SK-N-SH (cell line): Measurements from ENCODE around the gene GUCA1A. TPM values are rescaled to one million over a fixed set of nuclear protein-coding genes. Genes with fewer than 3 reads are reported as not detected.

Experiments
- CTCF ChIA-PET: fragments of 300-600, 350-600 bp; formaldehyde crosslinking; extraction: SDS; loops from one replicate; lab custom pipeline; 2021; lab: Yijun Ruan, JAX
- POLR2A ChIA-PET: fragments of 350-600 bp; sonication (Branson Sonifier 250); formaldehyde crosslinking; extraction: SDS; loops from one replicate; lab custom pipeline; 2020; ENCODE audit warnings: antibody characterized with exemption, inconsistent platforms; lab: Yijun Ruan, JAX
- DNase-seq: peaks from one replicate; pipeline ENCODE4 v3.0.0; 2012
- H2AFZ ChIP-seq: fragments of 200-600 bp; sonication (generic); 2 replicates; pipeline ENCODE4 v1.8.1; 2016; ENCODE audit warnings: antibody characterized with exemption, mild to moderate bottlenecking, low read depth
- H3F3A ChIP-seq: fragments of 200-600 bp; sonication (generic); replicated peaks from 2 replicates; pipeline ENCODE3; 2016; ENCODE audit warnings: antibody characterized with exemption, mild to moderate bottlenecking; ENCODE audit not compliant: insufficient read depth
- H3K27ac ChIP-seq, 2 experiments: fragments of 200-500 bp in 1 of 2; fragments of 200-600 bp in 1 of 2; sonication (Bioruptor generic) in 1 of 2; sonication (generic), shearing (Covaris generic) in 1 of 2; 2 replicates each; pipeline versions ENCODE4 v1.5.1 to v1.6.1; 2014 to 2016; ENCODE audit warnings: low read depth in 2 of 2, inconsistent platforms in 1 of 2, low read length in 1 of 2, mild to moderate bottlenecking in 1 of 2, mixed read lengths in 1 of 2
- H3K27me3 ChIP-seq: fragments of 200-600 bp; sonication (generic), shearing (Covaris generic); 2 replicates; pipeline ENCODE4 v1.6.1; 2016; ENCODE audit warnings: mixed run types; ENCODE audit not compliant: insufficient read depth
- H3K36me3 ChIP-seq, 2 experiments: fragments of 200-500 bp in 1 of 2; fragments of 200-600 bp in 1 of 2; sonication (Bioruptor generic) in 1 of 2; sonication (generic) in 1 of 2; replicated peaks in 1 of 2; 2 replicates each; pipeline versions ENCODE3 to v1.5.1; 2014 to 2016; ENCODE audit warnings: low read length in 1 of 2, mild to moderate bottlenecking in 1 of 2; ENCODE audit not compliant: insufficient read depth in 2 of 2, control insufficient read depth in 1 of 2
- H3K4me1 ChIP-seq, 2 experiments: fragments of 200-500 bp in 1 of 2; fragments of 200-600 bp in 1 of 2; sonication (Bioruptor generic) in 1 of 2; sonication (generic), shearing (Covaris generic) in 1 of 2; 2 replicates each; pipeline versions ENCODE4 v1.5.1 to v1.6.1; 2014 to 2016; ENCODE audit warnings: low read depth in 1 of 2, low read length in 1 of 2, mixed run types in 1 of 2; ENCODE audit not compliant: insufficient read depth in 2 of 2, control insufficient read depth in 1 of 2
- H3K4me2 ChIP-seq: fragments of 200-600 bp; sonication (generic), shearing (Covaris generic); 2 replicates; pipeline ENCODE4 v1.6.1; 2017; ENCODE audit warnings: mixed run types
- H3K4me3 ChIP-seq, 2 experiments: fragments of 200-500 bp in 1 of 2; fragments of 200-600 bp in 1 of 2; sonication (Bioruptor generic) in 1 of 2; sonication (generic), shearing (Covaris generic) in 1 of 2; 2 replicates each; pipeline versions ENCODE4 v1.5.1 to v1.8.1; 2014 to 2016; ENCODE audit warnings: low read depth in 2 of 2, inconsistent platforms in 1 of 2, low read length in 1 of 2, mild to moderate bottlenecking in 1 of 2, mixed read lengths in 1 of 2, moderate library complexity in 1 of 2
- H3K79me2 ChIP-seq: fragments of 200-600 bp; sonication (generic); 2 replicates; pipeline ENCODE4 v1.8.1; 2017; ENCODE audit warnings: mild to moderate bottlenecking; ENCODE audit not compliant: insufficient read depth
- H3K9ac ChIP-seq: fragments of 200-600 bp; sonication (generic); 2 replicates; pipeline ENCODE4 v1.6.1; 2017; ENCODE audit warnings: mixed run types
- H3K9me2 ChIP-seq: fragments of 200-600 bp; sonication (generic); 2 replicates; pipeline ENCODE4 v1.6.1; 2017; ENCODE audit warnings: mixed run types
- H3K9me3 ChIP-seq: fragments of 200-600 bp; sonication (generic); 2 replicates; pipeline ENCODE4 v1.6.1; 2017; ENCODE audit warnings: mixed run types, mild to moderate bottlenecking, moderate library complexity
- H4K20me1 ChIP-seq: fragments of 200-600 bp; sonication (generic); 2 replicates; pipeline ENCODE4 v1.6.1; 2017; ENCODE audit warnings: mild to moderate bottlenecking, mixed run types; ENCODE audit not compliant: insufficient read depth
- ELF1 ChIP-seq: IDR thresholded peaks from 2 replicates; pipeline ENCODE4 v1.4.0; 2012
- EZH2phosphoT487 ChIP-seq: fragments of 200-600 bp; sonication (generic); IDR thresholded peaks from 2 replicates; pipeline ENCODE4 v1.6.1; 2017; ENCODE audit warnings: low read depth, mixed run types, mild to moderate bottlenecking, antibody characterized with exemption, moderate library complexity, borderline replicate concordance
- FOSL2 ChIP-seq: IDR thresholded peaks from 2 replicates; pipeline ENCODE4 v1.4.0; 2012; ENCODE audit warnings: low read depth, mild to moderate bottlenecking, moderate library complexity, borderline replicate concordance
- GABPA ChIP-seq: IDR thresholded peaks from 2 replicates; pipeline ENCODE4 v1.4.0; 2012; ENCODE audit warnings: low read depth, mild to moderate bottlenecking
- GATA2 ChIP-seq: sonication (generic); formaldehyde crosslinking; IDR thresholded peaks from 2 replicates; pipeline ENCODE4 v1.5.0; 2020; ENCODE audit warnings: mild to moderate bottlenecking, missing genetic modification reagents
- MAX ChIP-seq: IDR thresholded peaks from 2 replicates; pipeline ENCODE4 v1.4.0; 2012; ENCODE audit warnings: low read depth
- NRF1 ChIP-seq: IDR thresholded peaks from 2 replicates; pipeline ENCODE4 v1.6.1; 2012; ENCODE audit warnings: low read depth, mild to moderate bottlenecking, low read length
- POLR2AphosphoS5 ChIP-seq: IDR thresholded peaks from 2 replicates; pipeline ENCODE4 v1.6.1; 2012; ENCODE audit warnings: low read depth, low read length
- RAD21 ChIP-seq: IDR thresholded peaks from 2 replicates; pipeline ENCODE4 v1.6.1; 2012; ENCODE audit warnings: mild to moderate bottlenecking, low read length
- RCOR1 ChIP-seq: fragments of 150-350 bp; IDR thresholded peaks from 2 replicates; pipeline ENCODE4 v1.6.1; 2017; ENCODE audit warnings: antibody characterized with exemption, low read length
- SMC3 ChIP-seq: IDR thresholded peaks from 2 replicates; pipeline ENCODE4 v1.6.1; 2012; ENCODE audit warnings: low read depth, low read length, improper control_type of control experiment
- TCF12 ChIP-seq: IDR thresholded peaks from 2 replicates; pipeline ENCODE4 v1.4.0; 2012
- TEAD4 ChIP-seq: IDR thresholded peaks from 2 replicates; pipeline ENCODE4 v1.4.0; 2012; ENCODE audit warnings: mild to moderate bottlenecking, borderline replicate concordance; ENCODE audit not compliant: insufficient read depth
- WGBS: methylation state at CpG from one replicate; pipeline ENCODE4 v1.1.6; 2017; ENCODE audit warnings: low lambda C conversion rate; 5-methylcytosine and 5-hydroxymethylcytosine counted together
- polyA plus RNA-seq, 3 experiments: library from polyadenylated mRNA; depleted of rRNA; stranded (reverse); fragments of >200 nt; gene quantifications; 2 replicates each; pipeline ENCODE4 v1.2.3, GENCODE V29; 2012
- TF ChIP-seq, protein P1 (sequence below): IDR thresholded peaks from 2 replicates; pipeline ENCODE4 v1.6.1; 2012; ENCODE audit warnings: mild to moderate bottlenecking, low read depth, low read length, moderate library complexity
- TF ChIP-seq, protein P2 (sequence below): fragments of 200-600 bp; sonication (generic); IDR thresholded peaks from 2 replicates; pipeline ENCODE4 v1.6.1; 2017; ENCODE audit warnings: antibody characterized with exemption, mild to moderate bottlenecking, moderate library complexity

Gene GUCA1A
- polyA plus RNA-seq, 1 of the 3 experiments (the other 2 are of a cell fraction): 0.77 TPM

- Histone ChIP-seq H3K79me2 (no peaks in the 10 kb centered on the region), H4K20me1 (no peaks in the 10 kb centered on the region), H3K4me3 (no peak overlapping the region), H3K27me3 (no peaks in the 10 kb centered on the region), H3K9me3 (no peaks in the 10 kb centered on the region), H3K27ac (no peak overlapping the region), H3K9me2 (no peaks in the 10 kb centered on the region), H2AFZ (no peak overlapping the region), H3K9ac (no peak overlapping the region), H3K4me1 (peaks cover 19 to 25% of the 10 kb centered on the region in 2 experiments; a peak in 3 of 4 replicates), H3F3A (no peaks in the 10 kb centered on the region), H3K36me3 (no peaks in the 10 kb centered on the region), H3K4me2 (no peak overlapping the region)
- ChIA-PET CTCF (interaction anchor here (1.0 to 1.6 kb wide), 6 partner anchors 24 to 61 kb away, joined by 3 to 6 read pairs (median 4); no protein-coding TSS in a partner anchor), POLR2A (no interaction called here)
- 100% methylated on average over 2 of the region's 2 CpGs for WGBS
- no peak for DNase-seq
- TF ChIP-seq, protein P1, sequence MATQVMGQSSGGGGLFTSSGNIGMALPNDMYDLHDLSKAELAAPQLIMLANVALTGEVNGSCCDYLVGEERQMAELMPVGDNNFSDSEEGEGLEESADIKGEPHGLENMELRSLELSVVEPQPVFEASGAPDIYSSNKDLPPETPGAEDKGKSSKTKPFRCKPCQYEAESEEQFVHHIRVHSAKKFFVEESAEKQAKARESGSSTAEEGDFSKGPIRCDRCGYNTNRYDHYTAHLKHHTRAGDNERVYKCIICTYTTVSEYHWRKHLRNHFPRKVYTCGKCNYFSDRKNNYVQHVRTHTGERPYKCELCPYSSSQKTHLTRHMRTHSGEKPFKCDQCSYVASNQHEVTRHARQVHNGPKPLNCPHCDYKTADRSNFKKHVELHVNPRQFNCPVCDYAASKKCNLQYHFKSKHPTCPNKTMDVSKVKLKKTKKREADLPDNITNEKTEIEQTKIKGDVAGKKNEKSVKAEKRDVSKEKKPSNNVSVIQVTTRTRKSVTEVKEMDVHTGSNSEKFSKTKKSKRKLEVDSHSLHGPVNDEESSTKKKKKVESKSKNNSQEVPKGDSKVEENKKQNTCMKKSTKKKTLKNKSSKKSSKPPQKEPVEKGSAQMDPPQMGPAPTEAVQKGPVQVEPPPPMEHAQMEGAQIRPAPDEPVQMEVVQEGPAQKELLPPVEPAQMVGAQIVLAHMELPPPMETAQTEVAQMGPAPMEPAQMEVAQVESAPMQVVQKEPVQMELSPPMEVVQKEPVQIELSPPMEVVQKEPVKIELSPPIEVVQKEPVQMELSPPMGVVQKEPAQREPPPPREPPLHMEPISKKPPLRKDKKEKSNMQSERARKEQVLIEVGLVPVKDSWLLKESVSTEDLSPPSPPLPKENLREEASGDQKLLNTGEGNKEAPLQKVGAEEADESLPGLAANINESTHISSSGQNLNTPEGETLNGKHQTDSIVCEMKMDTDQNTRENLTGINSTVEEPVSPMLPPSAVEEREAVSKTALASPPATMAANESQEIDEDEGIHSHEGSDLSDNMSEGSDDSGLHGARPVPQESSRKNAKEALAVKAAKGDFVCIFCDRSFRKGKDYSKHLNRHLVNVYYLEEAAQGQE: no peak
- TF ChIP-seq TCF12: no peak
- TF ChIP-seq TEAD4: no peak
- no peak for TF ChIP-seq EZH2phosphoT487
- TF ChIP-seq GATA2: no peak
Measured at GRCh38 chr6:42135722-42136121, 37.4 kb upstream of the GUCA1A start.

DNA sequence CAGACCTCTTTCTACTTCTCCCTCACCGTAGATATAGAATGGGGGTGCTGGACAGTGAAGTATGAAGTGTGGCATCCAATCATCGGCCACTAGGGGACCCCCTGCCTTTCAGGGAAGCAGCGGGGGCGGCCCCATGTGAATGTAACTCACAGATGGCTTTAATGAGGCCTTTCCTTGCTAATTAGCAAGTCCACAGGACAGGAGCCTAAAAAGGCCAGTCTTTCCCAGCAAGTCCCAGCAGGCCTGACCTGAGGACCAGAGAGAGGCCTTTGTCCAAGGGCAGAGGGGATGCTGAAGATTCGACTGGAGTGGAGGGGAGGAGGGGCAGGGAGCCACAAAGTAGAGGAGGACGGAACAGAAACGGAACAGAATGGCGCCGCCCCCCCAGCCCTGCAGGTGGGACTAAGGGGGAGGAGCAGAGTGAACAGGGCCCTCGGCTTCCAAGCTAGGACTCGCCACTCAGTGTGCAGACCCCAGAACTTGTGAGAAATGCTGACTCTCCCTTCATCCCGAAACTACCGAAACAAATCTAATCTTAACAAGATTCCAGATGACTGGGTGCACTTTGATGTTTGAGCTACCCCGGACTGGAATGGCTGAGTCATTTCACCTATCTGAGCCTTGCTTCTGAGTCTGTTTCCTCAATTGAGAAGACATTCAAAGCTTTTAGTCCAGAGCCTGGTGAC lies 36.5 kb upstream of the GUCA1A start:
- Histone ChIP-seq H3F3A (no peaks in the 10 kb centered on the region), H3K27ac (peak overlapping the region; percentile 52 to 69), H3K4me2 (peak overlapping the region; percentile 52), H3K27me3 (no peaks in the 10 kb centered on the region), H3K36me3 (no peaks in the 10 kb centered on the region), H3K9me3 (no peaks in the 10 kb centered on the region), H3K79me2 (no peaks in the 10 kb centered on the region), H3K4me3 (no peak overlapping the region; a peak in 1 of 4 replicates), H4K20me1 (no peaks in the 10 kb centered on the region), H3K9me2 (no peaks in the 10 kb centered on the region)
- peak; percentile 64; the same call in 1 of the 2 replicates for TF ChIP-seq FOSL2
- TF ChIP-seq RCOR1: 0 out of 2 replicates have a peak, but pooled peaks have one; percentile 25
- no peak for TF ChIP-seq ELF1
- no peak for TF ChIP-seq NRF1
- no peak for TF ChIP-seq GABPA
- no peak for TF ChIP-seq TEAD4
- no peak for TF ChIP-seq GATA2
- no peak for TF ChIP-seq EZH2phosphoT487
- TF ChIP-seq, protein P2, sequence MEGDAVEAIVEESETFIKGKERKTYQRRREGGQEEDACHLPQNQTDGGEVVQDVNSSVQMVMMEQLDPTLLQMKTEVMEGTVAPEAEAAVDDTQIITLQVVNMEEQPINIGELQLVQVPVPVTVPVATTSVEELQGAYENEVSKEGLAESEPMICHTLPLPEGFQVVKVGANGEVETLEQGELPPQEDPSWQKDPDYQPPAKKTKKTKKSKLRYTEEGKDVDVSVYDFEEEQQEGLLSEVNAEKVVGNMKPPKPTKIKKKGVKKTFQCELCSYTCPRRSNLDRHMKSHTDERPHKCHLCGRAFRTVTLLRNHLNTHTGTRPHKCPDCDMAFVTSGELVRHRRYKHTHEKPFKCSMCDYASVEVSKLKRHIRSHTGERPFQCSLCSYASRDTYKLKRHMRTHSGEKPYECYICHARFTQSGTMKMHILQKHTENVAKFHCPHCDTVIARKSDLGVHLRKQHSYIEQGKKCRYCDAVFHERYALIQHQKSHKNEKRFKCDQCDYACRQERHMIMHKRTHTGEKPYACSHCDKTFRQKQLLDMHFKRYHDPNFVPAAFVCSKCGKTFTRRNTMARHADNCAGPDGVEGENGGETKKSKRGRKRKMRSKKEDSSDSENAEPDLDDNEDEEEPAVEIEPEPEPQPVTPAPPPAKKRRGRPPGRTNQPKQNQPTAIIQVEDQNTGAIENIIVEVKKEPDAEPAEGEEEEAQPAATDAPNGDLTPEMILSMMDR: peak; percentile 56
- no peak for TF ChIP-seq MAX
- TF ChIP-seq SMC3: peak; percentile 26; the same call in 1 of the 2 replicates
- TF ChIP-seq RAD21: peak; percentile 52
- TF ChIP-seq POLR2AphosphoS5: no peak
- TF ChIP-seq, all 33 proteins: peak for 5
- DNase-seq: peak; percentile 84
- 37% methylated on average over 14 of the region's 14 CpGs for WGBS
- POLR2A ChIA-PET: no interaction called here
- Histone ChIP-seq H3K9ac (peak overlapping the region; percentile 32; the same call in 1 of the 2 replicates), H2AFZ (peak overlapping the region; percentile 88), H3K4me1 (peaks cover 19 to 34% of the 10 kb centered on the region in 2 experiments; a peak in 3 of 4 replicates)
- CTCF ChIA-PET: interaction anchor here (0.6 to 1.6 kb wide), 18 partner anchors 9 to 80 kb away, joined by 3 to 7 read pairs (median 3); a partner anchor contains a TSS
